ENCODE data around the gene PCSK7.
"Not testable (repeated sequence)": the region's sequence is repeated elsewhere in the genome, so short reads cannot be mapped to it uniquely, and the experiment has no call there.

- TF ChIP-seq EZH2 (IDR thresholded peaks at IDR 0.05; ENCODE audit: low read length, unreplicated experiment); CTCF (conservative IDR thresholded peaks at IDR 0.05; ENCODE audit: low read depth, low read length); EZH2phosphoT487 (IDR thresholded peaks at IDR 0.05; ENCODE audit: borderline replicate concordance, low read length): not testable (repeated sequence)
Observed at GRCh38 chr11:117207481-117207880, 24.4 kb downstream of the PCSK7 start.
